Measurements from ENCODE around the gene FTL.

Gene FTL

GRCh38 chr19:48991873-48992580 is 26.9 kb downstream of the FTL start:
- peak; percentile 82 for ATAC-seq
- TF ChIP-seq TCF4 (CRISPR knock-in tag; IDR thresholded peaks at IDR 0.05; ENCODE audit: borderline replicate concordance) = no peak
- no peak for TF ChIP-seq SNAI2 (CRISPR knock-in tag; IDR thresholded peaks at IDR 0.05)
- no peak for TF ChIP-seq GLIS3 (CRISPR knock-in tag; IDR thresholded peaks at IDR 0.05)
- no peak for TF ChIP-seq CREB5 (CRISPR knock-in tag; IDR thresholded peaks at IDR 0.05; ENCODE audit: low read depth)
- no peak for TF ChIP-seq CSDC2 (CRISPR knock-in tag; IDR thresholded peaks at IDR 0.05)
- no peak for TF ChIP-seq ZNF8 (CRISPR knock-in tag; IDR thresholded peaks at IDR 0.05)
- TF ChIP-seq TOX (CRISPR knock-in tag; IDR thresholded peaks at IDR 0.05; ENCODE audit: borderline replicate concordance) = no peak
- no peak for TF ChIP-seq RARB (CRISPR knock-in tag; IDR thresholded peaks at IDR 0.05)
- TF ChIP-seq ZNF565 (CRISPR knock-in tag; conservative IDR thresholded peaks at IDR 0.05; ENCODE audit: low read depth) = no peak
- TF ChIP-seq ZFP30 (CRISPR knock-in tag; IDR thresholded peaks at IDR 0.05) = no peak
- TF ChIP-seq PPARA (CRISPR knock-in tag; IDR thresholded peaks at IDR 0.05; ENCODE audit: borderline replicate concordance) = no peak
- TF ChIP-seq CSRNP3 (CRISPR knock-in tag; IDR thresholded peaks at IDR 0.05) = no peak
- no peak for TF ChIP-seq ZNF70 (CRISPR knock-in tag; IDR thresholded peaks at IDR 0.05)
- TF ChIP-seq OSR1 (CRISPR knock-in tag; IDR thresholded peaks at IDR 0.05) = no peak
- TF ChIP-seq TSHZ2 (CRISPR knock-in tag; IDR thresholded peaks at IDR 0.05) = no peak

GRCh38 chr19:48992581-48993174 is 27.6 kb downstream of the FTL start:
- TF ChIP-seq TCF4 (CRISPR knock-in tag; IDR thresholded peaks at IDR 0.05; ENCODE audit: borderline replicate concordance) (no peak), ISL1 (CRISPR knock-in tag; IDR thresholded peaks at IDR 0.05) (no peak), PATZ1 (CRISPR knock-in tag; IDR thresholded peaks at IDR 0.05; ENCODE audit: borderline replicate concordance) (no peak), ZC3H10 (CRISPR knock-in tag; IDR thresholded peaks at IDR 0.05) (no peak), ZNF565 (CRISPR knock-in tag; conservative IDR thresholded peaks at IDR 0.05; ENCODE audit: low read depth) (no peak), OSR1 (CRISPR knock-in tag; IDR thresholded peaks at IDR 0.05) (no peak), CSRNP3 (CRISPR knock-in tag; IDR thresholded peaks at IDR 0.05) (no peak), ZNF70 (CRISPR knock-in tag; IDR thresholded peaks at IDR 0.05) (no peak), GLIS3 (CRISPR knock-in tag; IDR thresholded peaks at IDR 0.05) (no peak), SNAI2 (CRISPR knock-in tag; IDR thresholded peaks at IDR 0.05) (no peak), TSHZ2 (CRISPR knock-in tag; IDR thresholded peaks at IDR 0.05) (no peak), ESRRG (CRISPR knock-in tag; IDR thresholded peaks at IDR 0.05) (no peak), CREB5 (CRISPR knock-in tag; IDR thresholded peaks at IDR 0.05; ENCODE audit: low read depth) (no peak), ZFP30 (CRISPR knock-in tag; IDR thresholded peaks at IDR 0.05) (no peak), ZFP3 (CRISPR knock-in tag; IDR thresholded peaks at IDR 0.05) (no peak), RARB (CRISPR knock-in tag; IDR thresholded peaks at IDR 0.05) (no peak)
- peak; percentile 3 for ATAC-seq

Data from SK-N-SH treated with all-trans-retinoic acid at 6 μM for 48 hours (cell line).